Mesothelial cell of epicardium (in vitro differentiated cells): Measurements from ENCODE around the gene SRCIN1. TPM values are rescaled to one million over a fixed set of nuclear protein-coding genes. Genes with fewer than 3 reads are reported as not detected.

Experiments
- DNase-seq, 2 experiments: peaks; one replicate each; pipeline ENCODE4 v3.0.0; 2021; ENCODE audit warnings: low spot score in 2 of 2; ENCODE audit not compliant: unreplicated experiment in 2 of 2
- H3K27ac Mint-ChIP-seq: 2 replicates; pipeline ENCODE4 v1.8.0; 2021; ENCODE audit warnings: mixed read lengths
- H3K27me3 Mint-ChIP-seq: 2 replicates; pipeline ENCODE4 v1.8.0; 2021; ENCODE audit warnings: low read depth, mixed read lengths
- H3K36me3 Mint-ChIP-seq: 2 replicates; pipeline ENCODE4 v1.8.0; 2021; ENCODE audit warnings: mixed read lengths
- H3K4me1 Mint-ChIP-seq: 2 replicates; pipeline ENCODE4 v1.8.0; 2021; ENCODE audit warnings: mixed read lengths
- H3K4me3 Mint-ChIP-seq: 2 replicates; pipeline ENCODE4 v1.8.0; 2021; ENCODE audit warnings: mild to moderate bottlenecking, moderate library complexity, mixed read lengths
- H3K9me3 Mint-ChIP-seq: 2 replicates; pipeline ENCODE4 v1.8.0; 2021; ENCODE audit warnings: mixed read lengths
- CTCF ChIP-seq: fragments of 200-600 bp; sonication (generic); IDR thresholded peaks from one replicate; pipeline ENCODE4 v1.5.0; 2021; ENCODE audit warnings: antibody characterized with exemption; ENCODE audit not compliant: unreplicated experiment
- total RNA-seq: library from RNA; stranded (reverse); gene quantifications from 3 replicates; pipeline ENCODE4 v1.2.1, GENCODE V29; 2021

Gene SRCIN1
- total RNA-seq, 1 donor from 2014 or later: 19.4 TPM

GRCh38 chr17:38559880-38560230, 45.9 kb downstream of the SRCIN1 start:
- no peak overlapping the region for H3K27ac Mint-ChIP-seq
- H3K4me3 Mint-ChIP-seq: no peak overlapping the region

GRCh38 chr17:38559051-38559879, 46.5 kb downstream of the SRCIN1 start:
- peaks cover 54% of the 10 kb centered on the region for H3K27me3 Mint-ChIP-seq
- H3K36me3 Mint-ChIP-seq: no peaks in the 10 kb centered on the region
- H3K4me1 Mint-ChIP-seq: peaks cover 30% of the 10 kb centered on the region
- peak overlapping the region; percentile 75 for H3K4me3 Mint-ChIP-seq
- peak overlapping the region; percentile 87 for H3K27ac Mint-ChIP-seq
- DNase-seq: peak; percentile 82 to 92
- TF ChIP-seq CTCF: no peak
- no peaks in the 10 kb centered on the region for H3K9me3 Mint-ChIP-seq

More at GRCh38 chr17:38559880-38560230, 45.9 kb downstream of the SRCIN1 start:
- no peak for TF ChIP-seq CTCF
- DNase-seq: no peak
- Mint-ChIP-seq H3K27me3 (peaks cover 60% of the 10 kb centered on the region), H3K9me3 (no peaks in the 10 kb centered on the region), H3K36me3 (no peaks in the 10 kb centered on the region), H3K4me1 (peaks cover 32% of the 10 kb centered on the region)

GRCh38 chr17:38558728-38559050, 47.1 kb downstream of the SRCIN1 start:
- H3K36me3 Mint-ChIP-seq: no peaks in the 10 kb centered on the region
- H3K27ac Mint-ChIP-seq: no peak overlapping the region
- peaks cover 25% of the 10 kb centered on the region for H3K4me1 Mint-ChIP-seq
- no peak for DNase-seq
- peak overlapping the region; percentile 75 for H3K4me3 Mint-ChIP-seq
- peaks cover 48% of the 10 kb centered on the region for H3K27me3 Mint-ChIP-seq
- no peak for TF ChIP-seq CTCF
- H3K9me3 Mint-ChIP-seq: no peaks in the 10 kb centered on the region

- H3K4me3 Mint-ChIP-seq: peak overlapping the region; percentile 75
- no peak overlapping the region for H3K27ac Mint-ChIP-seq
- peaks cover 24% of the 10 kb centered on the region for H3K4me1 Mint-ChIP-seq
Measured at GRCh38 chr17:38557836-38558727, 47.7 kb downstream of the SRCIN1 start.

GRCh38 chr17:38557396-38557795, 48.4 kb downstream of the SRCIN1 start:
- H3K27me3 Mint-ChIP-seq: peaks cover 35% of the 10 kb centered on the region
- H3K4me3 Mint-ChIP-seq: peak overlapping the region; percentile 20
- no peaks in the 10 kb centered on the region for H3K9me3 Mint-ChIP-seq

More at GRCh38 chr17:38557836-38558727, 47.7 kb downstream of the SRCIN1 start:
- no peaks in the 10 kb centered on the region for H3K9me3 Mint-ChIP-seq
- peak; percentile 84 to 94 for DNase-seq
- H3K36me3 Mint-ChIP-seq: no peaks in the 10 kb centered on the region
- peak; percentile 79 for TF ChIP-seq CTCF
- peaks cover 42% of the 10 kb centered on the region for H3K27me3 Mint-ChIP-seq

More at GRCh38 chr17:38557396-38557795, 48.4 kb downstream of the SRCIN1 start:
- Mint-ChIP-seq H3K36me3 (no peaks in the 10 kb centered on the region), H3K27ac (no peak overlapping the region), H3K4me1 (peaks cover 24% of the 10 kb centered on the region)
- no peak for TF ChIP-seq CTCF
- no peak for DNase-seq
